Dermis blood vessel endothelial cell (primary cell): ENCODE results near the gene SLC2A5. TPM values are rescaled to one million over a fixed set of nuclear protein-coding genes. Genes with fewer than 3 reads are reported as not detected.
A peak's percentile ranks its signal among the peaks of the same experiment; 100 is the strongest.

Experiments used
- DNase-seq: peaks from one replicate; pipeline ENCODE4 v3.0.0; 2010
- total RNA-seq: library from RNA; depleted of rRNA; stranded (reverse); fragments of >200 nt; gene quantifications from 2 replicates; pipeline ENCODE4 v1.2.3, GENCODE V29; 2014

SLC2A5 gene
- total RNA-seq, 1 donor from 2014 or later, result 0.34 TPM

- DNase-seq, result no peak
These were observed 7.4 kb downstream of the SLC2A5 start for GRCh38 chr1:9062021-9062471.

GRCh38 chr1:9061252-9061960, 8.0 kb downstream of the SLC2A5 start:
- DNase-seq, result no peak

- DNase-seq, result no peak
These were observed 9.3 kb downstream of the SLC2A5 start for GRCh38 chr1:9059891-9060744.

GRCh38 chr1:9058465-9058864, 11.0 kb downstream of the SLC2A5 start:
- DNase-seq, result no peak

- no peak for DNase-seq
These were observed 11.6 kb downstream of the SLC2A5 start for GRCh38 chr1:9057851-9058250.

GRCh38 chr1:9052272-9053049, 17.0 kb downstream of the SLC2A5 start:
- no peak for DNase-seq

GRCh38 chr1:9051379-9051778, 18.1 kb downstream of the SLC2A5 start:
- no peak for DNase-seq

- no peak for DNase-seq
These were observed 18.6 kb downstream of the SLC2A5 start for GRCh38 chr1:9050803-9051202.

- DNase-seq, result no peak
These were observed 20.9 kb downstream of the SLC2A5 start for GRCh38 chr1:9048551-9048950.

GRCh38 chr1:9047019-9047418, 22.4 kb downstream of the SLC2A5 start:
- no peak for DNase-seq

GRCh38 chr1:9045861-9046510, 23.4 kb downstream of the SLC2A5 start:
- DNase-seq, result no peak

- no peak for DNase-seq
These were observed 25.2 kb downstream of the SLC2A5 start for GRCh38 chr1:9044236-9044635.

- no peak for DNase-seq
These were observed 27.2 kb downstream of the SLC2A5 start for GRCh38 chr1:9042272-9042671.

GRCh38 chr1:9041116-9041779, 28.2 kb downstream of the SLC2A5 start:
- no peak for DNase-seq

GRCh38 chr1:9040659-9041030, 28.8 kb downstream of the SLC2A5 start:
- no peak for DNase-seq

- DNase-seq, result peak; percentile 6
These were observed 29.4 kb downstream of the SLC2A5 start for GRCh38 chr1:9039761-9040658.

GRCh38 chr1:9038881-9039760, 30.3 kb downstream of the SLC2A5 start:
- DNase-seq, result no peak

- no peak for DNase-seq
These were observed 31.1 kb downstream of the SLC2A5 start for GRCh38 chr1:9038338-9038650.

- DNase-seq, result no peak
These were observed 31.7 kb downstream of the SLC2A5 start for GRCh38 chr1:9037476-9038337.
